ENCODE data around the gene PNRC1.
A peak's percentile ranks its signal among the peaks of the same experiment; 100 is the strongest.

Gene PNRC1

GRCh38 chr6:89042664-89043063, 37.9 kb upstream of the PNRC1 start:
- no peak overlapping the region for H3K4me2 ChIP-seq
- H3K27ac ChIP-seq, result no peak overlapping the region
- peaks cover 0 to 29% (median 6%) of the 10 kb centered on the region in 10 experiments; a peak in 9 of 20 replicates for H3K4me1 ChIP-seq
- H4K20me1 ChIP-seq, result no peaks in the 10 kb centered on the region
- H3K4me3 ChIP-seq, result no peak overlapping the region
- H3K36me3 ChIP-seq, result no peaks in the 10 kb centered on the region
- TF ChIP-seq Cebpa-rat (IDR thresholded peaks at IDR 0.05), result no peak
- H3K9me3 ChIP-seq (replicated peaks in 1 of 11), result peaks cover 8 to 19% (median 10%) of the 10 kb centered on the region in 11 experiments; a peak in 21 of 22 replicates
- H3K9ac ChIP-seq, result no peak overlapping the region
- no peaks in the 10 kb centered on the region for H3K27me3 ChIP-seq

- Histone ChIP-seq H3K36me3 (no peaks in the 10 kb centered on the region), H3K4me3 (no peak overlapping the region), H4K20me1 (no peaks in the 10 kb centered on the region), H3K27ac (peak overlapping the region in 3 of 11 experiments; percentile 19 to 27 (median 27); a peak in 1 of 22 replicates), H3K4me1 (peaks cover 0 to 38% (median 6%) of the 10 kb centered on the region in 10 experiments; a peak in 9 of 20 replicates), H3K27me3 (no peaks in the 10 kb centered on the region), H3K9ac (no peak overlapping the region), H3K4me2 (peak overlapping the region in 4 of 11 experiments; percentile 17 to 73 (median 58); a peak in 7 of 22 replicates), H3K9me3 (replicated peaks in 1 of 11) (peaks cover 0 to under 1% (median 0%) of the 10 kb centered on the region in 11 experiments; a peak in 1 of 22 replicates)
- TF ChIP-seq Cebpa-rat (IDR thresholded peaks at IDR 0.05), result no peak
These were observed 36.1 kb upstream of the PNRC1 start for GRCh38 chr6:89044328-89045010.

- Histone ChIP-seq H3K4me3 (no peak overlapping the region), H3K36me3 (no peaks in the 10 kb centered on the region), H3K9me3 (replicated peaks in 1 of 11) (no peaks in the 10 kb centered on the region), H3K27me3 (no peaks in the 10 kb centered on the region), H4K20me1 (no peaks in the 10 kb centered on the region), H3K4me2 (peak overlapping the region in 4 of 11 experiments; percentile 17 to 73 (median 58); a peak in 7 of 22 replicates), H3K27ac (peak overlapping the region in 3 of 11 experiments; percentile 19 to 27 (median 27); a peak in 3 of 22 replicates), H3K4me1 (peaks cover 0 to 38% (median 6%) of the 10 kb centered on the region in 10 experiments; a peak in 9 of 20 replicates), H3K9ac (no peak overlapping the region)
- TF ChIP-seq Cebpa-rat (IDR thresholded peaks at IDR 0.05), result no peak
These were observed 35.6 kb upstream of the PNRC1 start for GRCh38 chr6:89045011-89045387.

- peak overlapping the region in 2 of 11 experiments; percentile 27; a peak in 1 of 22 replicates for H3K27ac ChIP-seq
- H3K9me3 ChIP-seq (replicated peaks in 1 of 11), result no peaks in the 10 kb centered on the region
- H3K4me1 ChIP-seq, result peaks cover 0 to 38% (median 6%) of the 10 kb centered on the region in 10 experiments; a peak in 9 of 20 replicates
- no peak for TF ChIP-seq Cebpa-rat (IDR thresholded peaks at IDR 0.05)
- no peak overlapping the region for H3K9ac ChIP-seq
- H3K4me3 ChIP-seq, result no peak overlapping the region
- H3K27me3 ChIP-seq, result no peaks in the 10 kb centered on the region
- H4K20me1 ChIP-seq, result no peaks in the 10 kb centered on the region
- no peaks in the 10 kb centered on the region for H3K36me3 ChIP-seq
- H3K4me2 ChIP-seq, result peak overlapping the region in 3 of 11 experiments; percentile 29 to 73 (median 48); a peak in 5 of 22 replicates
These were observed 35.0 kb upstream of the PNRC1 start for GRCh38 chr6:89045576-89045975.

GRCh38 chr6:89047473-89047872, 33.1 kb upstream of the PNRC1 start:
- H3K9ac ChIP-seq, result no peak overlapping the region
- no peaks in the 10 kb centered on the region for H3K36me3 ChIP-seq
- H4K20me1 ChIP-seq, result no peaks in the 10 kb centered on the region
- peaks cover 0 to 43% (median 6%) of the 10 kb centered on the region in 10 experiments; a peak in 9 of 20 replicates for H3K4me1 ChIP-seq
- no peak overlapping the region for H3K4me3 ChIP-seq
- no peaks in the 10 kb centered on the region for H3K9me3 ChIP-seq (replicated peaks in 1 of 11)
- no peak for TF ChIP-seq Cebpa-rat (IDR thresholded peaks at IDR 0.05)
- no peak overlapping the region for H3K27ac ChIP-seq
- no peaks in the 10 kb centered on the region for H3K27me3 ChIP-seq
- peak overlapping the region in 2 of 11 experiments; percentile 4 to 24; a peak in 3 of 22 replicates for H3K4me2 ChIP-seq

- no peak overlapping the region for H3K4me2 ChIP-seq
- H3K9ac ChIP-seq, result no peak overlapping the region
- no peak overlapping the region for H3K4me3 ChIP-seq
- no peaks in the 10 kb centered on the region for H4K20me1 ChIP-seq
- TF ChIP-seq Cebpa-rat (IDR thresholded peaks at IDR 0.05), result no peak
- H3K4me1 ChIP-seq, result peaks cover 0 to 43% (median 6%) of the 10 kb centered on the region in 10 experiments; a peak in 9 of 20 replicates
- no peaks in the 10 kb centered on the region for H3K27me3 ChIP-seq
- no peaks in the 10 kb centered on the region for H3K36me3 ChIP-seq
- no peaks in the 10 kb centered on the region for H3K9me3 ChIP-seq (replicated peaks in 1 of 11)
- H3K27ac ChIP-seq, result no peak overlapping the region
These were observed 32.1 kb upstream of the PNRC1 start for GRCh38 chr6:89048288-89048923.

- no peaks in the 10 kb centered on the region for H4K20me1 ChIP-seq
- peaks cover 0 to 43% (median 6%) of the 10 kb centered on the region in 10 experiments; a peak in 9 of 20 replicates for H3K4me1 ChIP-seq
- H3K9ac ChIP-seq, result no peak overlapping the region
- no peaks in the 10 kb centered on the region for H3K36me3 ChIP-seq
- no peaks in the 10 kb centered on the region for H3K9me3 ChIP-seq (replicated peaks in 1 of 11)
- H3K4me2 ChIP-seq, result no peak overlapping the region
- no peaks in the 10 kb centered on the region for H3K27me3 ChIP-seq
- no peak for TF ChIP-seq Cebpa-rat (IDR thresholded peaks at IDR 0.05)
- H3K4me3 ChIP-seq, result no peak overlapping the region
- H3K27ac ChIP-seq, result no peak overlapping the region
These were observed 31.6 kb upstream of the PNRC1 start for GRCh38 chr6:89048985-89049384.

- H3K36me3 ChIP-seq, result no peaks in the 10 kb centered on the region
- no peak overlapping the region for H3K4me3 ChIP-seq
- no peaks in the 10 kb centered on the region for H4K20me1 ChIP-seq
- H3K4me2 ChIP-seq, result peak overlapping the region in 3 of 11 experiments; percentile 7 to 16 (median 9); a peak in 1 of 22 replicates
- H3K4me1 ChIP-seq, result peaks cover 0 to 33% (median under 1%) of the 10 kb centered on the region in 10 experiments; a peak in 6 of 20 replicates
- no peaks in the 10 kb centered on the region for H3K9me3 ChIP-seq (replicated peaks in 1 of 11)
- H3K27me3 ChIP-seq, result no peaks in the 10 kb centered on the region
- no peak overlapping the region for H3K9ac ChIP-seq
- TF ChIP-seq Cebpa-rat (IDR thresholded peaks at IDR 0.05), result no peak
- H3K27ac ChIP-seq, result no peak overlapping the region
These were observed 30.4 kb upstream of the PNRC1 start for GRCh38 chr6:89050155-89050554.

GRCh38 chr6:89050697-89051096, 29.9 kb upstream of the PNRC1 start:
- Histone ChIP-seq H3K9ac (no peak overlapping the region), H3K4me3 (no peak overlapping the region), H4K20me1 (no peaks in the 10 kb centered on the region), H3K4me1 (peaks cover 0 to 27% (median 0%) of the 10 kb centered on the region in 10 experiments; a peak in 4 of 20 replicates), H3K9me3 (replicated peaks in 1 of 11) (no peaks in the 10 kb centered on the region), H3K4me2 (peak overlapping the region in 3 of 11 experiments; percentile 7 to 16 (median 9); a peak in 3 of 22 replicates), H3K27ac (no peak overlapping the region), H3K27me3 (no peaks in the 10 kb centered on the region), H3K36me3 (no peaks in the 10 kb centered on the region)
- TF ChIP-seq Cebpa-rat (IDR thresholded peaks at IDR 0.05), result no peak

Measured in BLaER1 treated with 17β-estradiol and CSF1 and Interleukin-3, amounts not matched to agents 10 nM and 100 nM (cell line).